A549 (cell line): ENCODE data around the gene PGLYRP2. TPM values are rescaled to one million over a fixed set of nuclear protein-coding genes. Genes with fewer than 3 reads are reported as not detected.

Experiments used
- ATAC-seq, 2 experiments: fragments of 200-7000 bp in 1 of 2; fragments of >200 bp in 1 of 2; cut with Nextera tagmentation in 1 of 2; cut with Tn5 transposase in 1 of 2; 3 replicates each; pipeline versions ENCODE4 v1.8.0 to v1.9.1; 2018 to 2020; ENCODE audit warnings: mild to moderate bottlenecking in 1 of 2, moderate library complexity in 1 of 2
- CTCF ChIA-PET: fragments of 300-600 bp; sonication (Branson Sonifier 250); formaldehyde crosslinking; extraction: SDS; loops from one replicate; lab custom pipeline; 2021; ENCODE audit warnings: antibody characterized with exemption, inconsistent platforms; lab: Yijun Ruan, JAX
- POLR2A ChIA-PET: fragments of 350-600 bp; formaldehyde crosslinking; extraction: SDS; loops from one replicate; lab custom pipeline; 2021; ENCODE audit warnings: antibody characterized with exemption, inconsistent platforms; lab: Yijun Ruan, JAX
- DNase-seq, 2 experiments: peaks; one replicate each; pipeline versions ENCODE4 v3.0.0 to v3.0.0-alpha.2; 2011 to 2016; ENCODE audit warnings: low read depth in 1 of 2, low spot score in 1 of 2
- FAIRE-seq: peaks from 2 replicates; lab custom pipeline; 2011; peaks lifted over from hg19 to GRCh38; lab: Jason Lieb, UNC
- H3K27ac ChIP-seq, 2 experiments: fragments of >200 bp; sonication (Bioruptor Twin); formaldehyde crosslinking; 3 replicates each; pipeline ENCODE4 v1.5.1; 2016 to 2017
- H3K4me1 ChIP-seq: fragments of >200 bp; sonication (Bioruptor Twin); formaldehyde crosslinking; 3 replicates; pipeline ENCODE4 v1.6.1; 2016
- H3K4me2 ChIP-seq: fragments of >200 bp; sonication (Bioruptor Twin); formaldehyde crosslinking; 3 replicates; pipeline ENCODE4 v1.6.1; 2016
- H3K4me3 ChIP-seq: fragments of >200 bp; sonication (Bioruptor Twin); formaldehyde crosslinking; 3 replicates; pipeline ENCODE4 v1.5.1; 2016
- H3K9me3 ChIP-seq: fragments of >200 bp; sonication (Bioruptor Twin); formaldehyde crosslinking; 3 replicates; pipeline ENCODE4 v1.6.1; 2016
- BHLHE40 ChIP-seq: IDR thresholded peaks from 2 replicates; pipeline ENCODE4 v1.6.1; 2012; ENCODE audit warnings: low read depth, low read length, inconsistent platforms
- CHD2 ChIP-seq: fragments of 150-350 bp; IDR thresholded peaks from 2 replicates; pipeline ENCODE4 v1.6.1; 2014; ENCODE audit warnings: low read length; ENCODE audit not compliant: partially characterized antibody
- EHF ChIP-seq: fragments of 250-450 bp; sonication (Bioruptor Pico); IDR thresholded peaks from 2 replicates; pipeline ENCODE4 v1.5.0; 2020; ENCODE audit warnings: mild to moderate bottlenecking
- EHMT2 ChIP-seq: fragments of 200-600 bp; sonication (generic); IDR thresholded peaks from 2 replicates; pipeline ENCODE4 v1.6.1; 2016; ENCODE audit warnings: antibody characterized with exemption, low read depth, mild to moderate bottlenecking, moderate library complexity
- ESRRA ChIP-seq: fragments of 150-350 bp; IDR thresholded peaks from 2 replicates; pipeline ENCODE4 v1.6.1; 2014; ENCODE audit warnings: mild to moderate bottlenecking, low read length, borderline replicate concordance
- GATA3 ChIP-seq: IDR thresholded peaks from 2 replicates; pipeline ENCODE4 v1.6.1; 2012; ENCODE audit warnings: borderline replicate concordance
- HDAC2 ChIP-seq: fragments of 200-600 bp; sonication (generic); IDR thresholded peaks from 2 replicates; pipeline ENCODE4 v1.6.1; 2016
- HEYL ChIP-seq: fragments of 250-450 bp; sonication (Bioruptor Pico); IDR thresholded peaks from 2 replicates; pipeline ENCODE4 v1.8.0; 2021; ENCODE audit warnings: mild to moderate bottlenecking, moderate library complexity
- HMGXB4 ChIP-seq: fragments of 250-450 bp; sonication (Bioruptor Pico); IDR thresholded peaks from 2 replicates; pipeline ENCODE4 v1.5.0; 2021; ENCODE audit warnings: mild to moderate bottlenecking, moderate library complexity, borderline replicate concordance
- JUN ChIP-seq, 2 experiments: fragments of >200 bp; sonication (Bioruptor Twin); formaldehyde crosslinking; IDR thresholded peaks; 2 replicates in 1 of 2; 3 replicates in 1 of 2; pipeline ENCODE4 v1.6.1; 2016 to 2017
- JUNB ChIP-seq: fragments of >200 bp; sonication (Bioruptor Twin); formaldehyde crosslinking; IDR thresholded peaks from 2 replicates; pipeline ENCODE4 v1.6.1; 2016
- MAFK ChIP-seq: fragments of 450-650 bp; IDR thresholded peaks from 2 replicates; pipeline ENCODE4 v1.6.1; 2014; ENCODE audit not compliant: partially characterized antibody
- MAX ChIP-seq: IDR thresholded peaks from 2 replicates; pipeline ENCODE4 v1.6.1; 2012
- NPAS2 ChIP-seq: fragments of 250-450 bp; sonication (Bioruptor Pico); IDR thresholded peaks from 2 replicates; pipeline ENCODE4 v1.8.0; 2022; ENCODE audit warnings: mild to moderate bottlenecking, moderate library complexity, borderline replicate concordance
- NR3C1 ChIP-seq: fragments of >200 bp; sonication (Bioruptor Twin); formaldehyde crosslinking; IDR thresholded peaks from 3 replicates; pipeline ENCODE4 v1.6.1; 2017
- PBX3 ChIP-seq: IDR thresholded peaks from 2 replicates; pipeline ENCODE4 v1.6.1; 2012
- POLR2A ChIP-seq: IDR thresholded peaks from 2 replicates; pipeline ENCODE4 v1.6.1; 2012; ENCODE audit warnings: mild to moderate bottlenecking, low read length
- RAD21 ChIP-seq, 2 experiments: fragments of >200 bp in 1 of 2; sonication (Bioruptor Twin) in 1 of 2; formaldehyde crosslinking in 1 of 2; IDR thresholded peaks in 1 of 2; conservative IDR thresholded peaks in 1 of 2; 2 replicates in 1 of 2; 3 replicates in 1 of 2; pipeline ENCODE4 v1.6.1; 2012 to 2018; ENCODE audit warnings: inconsistent platforms in 1 of 2
- RARB ChIP-seq: fragments of 250-450 bp; sonication (Bioruptor Pico); IDR thresholded peaks from 2 replicates; pipeline ENCODE4 v1.8.0; 2021; ENCODE audit warnings: mild to moderate bottlenecking, moderate library complexity
- REST ChIP-seq: fragments of 200-600 bp; sonication (generic); IDR thresholded peaks from 2 replicates; pipeline ENCODE4 v1.6.1; 2016; ENCODE audit warnings: antibody characterized with exemption, mild to moderate bottlenecking, moderate library complexity
- RFX5 ChIP-seq: fragments of 450-650 bp; IDR thresholded peaks from 2 replicates; pipeline ENCODE4 v1.7.1; 2014; ENCODE audit warnings: antibody characterized with exemption, mild to moderate bottlenecking, moderate library complexity
- RNF2 ChIP-seq: fragments of 200-600 bp; sonication (generic); IDR thresholded peaks from 2 replicates; pipeline ENCODE4 v1.6.1; 2016; ENCODE audit warnings: low read depth, mild to moderate bottlenecking, antibody characterized with exemption, moderate library complexity, borderline replicate concordance
- SMC3 ChIP-seq: fragments of >200 bp; sonication (Bioruptor Twin); formaldehyde crosslinking; IDR thresholded peaks from 3 replicates; pipeline ENCODE4 v1.6.1; 2018; ENCODE audit warnings: inconsistent platforms
- TFCP2L1 ChIP-seq: fragments of 250-450 bp; sonication (Bioruptor Pico); IDR thresholded peaks from 2 replicates; pipeline ENCODE4 v1.5.0; 2021; ENCODE audit warnings: mild to moderate bottlenecking
- TP53 ChIP-seq: fragments of 250-450 bp; sonication (Bioruptor Pico); IDR thresholded peaks from 2 replicates; pipeline ENCODE4 v1.5.0; 2021; ENCODE audit warnings: mild to moderate bottlenecking, moderate library complexity
- ZC3H11A ChIP-seq: fragments of 450-650 bp; IDR thresholded peaks from 2 replicates; pipeline ENCODE4 v1.6.1; 2014; ENCODE audit warnings: antibody characterized with exemption, mild to moderate bottlenecking
- ZFP36 ChIP-seq: fragments of 450-650 bp; IDR thresholded peaks from 2 replicates; pipeline ENCODE4 v1.6.1; 2014; ENCODE audit warnings: borderline replicate concordance; ENCODE audit not compliant: partially characterized antibody
- ZNF302 ChIP-seq: fragments of 250-450 bp; sonication (Bioruptor Pico); IDR thresholded peaks from 2 replicates; pipeline ENCODE4 v1.9.0; 2021; ENCODE audit warnings: inconsistent platforms, mild to moderate bottlenecking, moderate library complexity
- WGBS: methylation state at CpG from one replicate; pipeline ENCODE4 v1.1.6; 2017; ENCODE audit errors: missing lambda C conversion rate; 5-methylcytosine and 5-hydroxymethylcytosine counted together
- polyA plus RNA-seq, 4 experiments: library from polyadenylated mRNA; depleted of rRNA in 3 of 4; stranded (reverse); fragments of >200 nt; fragmentation: RNase III in 1 of 4; extraction: RNeasy Plus Mini Kit Qiagen cat#74134 plus additional on column Dnase treatment in 1 of 4; gene quantifications; 2 replicates in 3 of 4; 3 replicates in 1 of 4; pipeline ENCODE4 v1.2.3, GENCODE V29; 2011 to 2017

Gene PGLYRP2
- polyA plus RNA-seq, 2 of the 4 experiments (the other 2 are of a cell fraction) = not detected

GRCh38 chr19:15439078-15439799 lies 40.1 kb downstream of the PGLYRP2 start:
- FAIRE-seq = no peak
- CTCF ChIA-PET = interaction anchor here (1.5 kb wide), 1 partner anchor 20 kb away, joined by 4 read pairs; the partner anchor contains the start of gene AKAP8L
- POLR2A ChIA-PET = no interaction called here

GRCh38 chr19:15438577-15438976 lies 40.7 kb downstream of the PGLYRP2 start:
- WGBS = 88% methylated on average over 6 of the region's 27 CpGs
- POLR2A ChIA-PET = no interaction called here
- CTCF ChIA-PET = interaction anchor here (1.5 kb wide), 1 partner anchor 19 kb away, joined by 4 read pairs; the partner anchor contains the start of gene AKAP8L

More at GRCh38 chr19:15439078-15439799, 40.1 kb downstream of the PGLYRP2 start:
- peak in 1 of 2 experiments; percentile 11; a peak in 1 of 6 replicates for ATAC-seq
- no peak overlapping the region for H3K27ac ChIP-seq
- no peak for DNase-seq
- no peaks in the 10 kb centered on the region for H3K4me1 ChIP-seq
- TF ChIP-seq NR3C1 = no peak
- TF ChIP-seq REST = no peak
- no peak for TF ChIP-seq HDAC2
- TF ChIP-seq RAD21 (conservative IDR thresholded peaks at IDR 0.05 in 1 of 2, IDR thresholded peaks at IDR 0.05 in 1 of 2) = no peak
- no peak for TF ChIP-seq RNF2
- no peak for TF ChIP-seq ZC3H11A
- TF ChIP-seq ZNF302 (CRISPR knock-in tag) = no peak
- no peak for TF ChIP-seq TP53 (CRISPR knock-in tag)
- no peak for TF ChIP-seq JUNB
- no peak for TF ChIP-seq JUN (IDR thresholded peaks at IDR 0.05)
- TF ChIP-seq HEYL (CRISPR knock-in tag) = no peak
- TF ChIP-seq ESRRA = no peak
- no peak for TF ChIP-seq ZFP36
- no peak for TF ChIP-seq CHD2
- TF ChIP-seq, all 56 proteins: peak for 0
- H3K4me2 ChIP-seq = no peak overlapping the region
- 91% methylated on average over 15 of the region's 25 CpGs for WGBS
- no peaks in the 10 kb centered on the region for H3K9me3 ChIP-seq
- no peak overlapping the region for H3K4me3 ChIP-seq

More at GRCh38 chr19:15438577-15438976, 40.7 kb downstream of the PGLYRP2 start:
- Histone ChIP-seq H3K4me2 (no peak overlapping the region), H3K27ac (no peak overlapping the region), H3K4me1 (no peaks in the 10 kb centered on the region), H3K4me3 (no peak overlapping the region), H3K9me3 (no peaks in the 10 kb centered on the region)
- DNase-seq (no peak), FAIRE-seq (no peak), ATAC-seq (no peak)
- TF ChIP-seq ZFP36 (no peak), POLR2A (no peak), MAFK (no peak), SMC3 (no peak), GATA3 (no peak), EHF (CRISPR knock-in tag) (no peak), BHLHE40 (no peak), ESRRA (no peak), NPAS2 (no peak), PBX3 (no peak), HDAC2 (no peak), HMGXB4 (CRISPR knock-in tag) (no peak), RNF2 (no peak), TFCP2L1 (CRISPR knock-in tag) (no peak), MAX (no peak), HEYL (CRISPR knock-in tag) (no peak), RFX5 (no peak), JUNB (no peak), EHMT2 (no peak), RARB (CRISPR knock-in tag) (no peak)
